ENCODE data around the gene PUSL1. TPM values are rescaled to one million over a fixed set of nuclear protein-coding genes. Genes with fewer than 3 reads are reported as not detected.

The PUSL1 gene
- total and polyA plus RNA-seq, 2 of the 13 experiments (the other 11 are each of a cell fraction or from before 2014, with no cell fraction given): 8.3 to 22.2 TPM

GRCh38 chr1:1315435-1315954 is 7.1 kb downstream of the PUSL1 start:
- Histone ChIP-seq H3K9me3 (ENCODE audit: low read length) (no peaks in the 10 kb centered on the region), H3K9ac (ENCODE audit: insufficient read depth, low read depth, low read length) (no peak overlapping the region), H3K27me3 (ENCODE audit: control insufficient read depth in 1 of 2, insufficient read depth in 2 of 2, low read length in 2 of 2) (no peaks in the 10 kb centered on the region), H3K4me1 (ENCODE audit: insufficient read depth, low read length) (peaks cover 6% of the 10 kb centered on the region; the same call in 1 of the 2 replicates), H4K20me1 (ENCODE audit: insufficient read depth, low read length) (peaks cover 5% of the 10 kb centered on the region; the same call in 1 of the 2 replicates), H3K4me2 (ENCODE audit: low read depth, low read length) (no peak overlapping the region), H3K79me2 (ENCODE audit: insufficient read depth, low read length) (peaks cover 9% of the 10 kb centered on the region), H3K27ac (ENCODE audit: extremely low read length, insufficient read depth, low read length) (no peak overlapping the region), H3K36me3 (replicated peaks in 1 of 2; ENCODE audit: control insufficient read depth in 1 of 2, insufficient read depth in 2 of 2, low read length in 2 of 2) (peaks cover 20 to 61% of the 10 kb centered on the region in 2 experiments; a peak in 4 of 5 replicates), H3K4me3 (replicated peaks in 1 of 3; ENCODE audit: insufficient read depth in 1 of 3, low read depth in 2 of 3, low read length in 3 of 3) (no peak overlapping the region), H2AFZ (ENCODE audit: low read length) (no peak overlapping the region)
- WGBS (ENCODE audit: low lambda C conversion rate): 95% methylated on average over 24 of the region's 26 CpGs
- ChIA-PET POLR2A (interaction anchor here (0.9 kb wide), 1 partner anchor 10 kb away, joined by 3 read pairs; no protein-coding TSS in a partner anchor), CTCF (ENCODE audit: low intra/inter-chr PET ratio, low total read pairs) (no interaction called here)
- DNase-seq (ENCODE audit: low spot score): no peak
- FAIRE-seq: no peak
- no peak for ATAC-seq
- in situ Hi-C loops (cut with HindIII; ENCODE audit: extremely low pct_ligation_motif_present, low pct_unique_long_range_greater_than_20kb) (no loop called here), intact Hi-C loops (cut with micrococcal nuclease; ENCODE audit: unreplicated experiment) (no loop called here)
- BruUV-seq (replicated peaks): no TSS peak
- no peak for TF ChIP-seq ERF (CRISPR knock-in tag; IDR thresholded peaks at IDR 0.05)
- TF ChIP-seq FOXA3 (CRISPR knock-in tag; IDR thresholded peaks at IDR 0.05): no peak
- TF ChIP-seq, protein P1, sequence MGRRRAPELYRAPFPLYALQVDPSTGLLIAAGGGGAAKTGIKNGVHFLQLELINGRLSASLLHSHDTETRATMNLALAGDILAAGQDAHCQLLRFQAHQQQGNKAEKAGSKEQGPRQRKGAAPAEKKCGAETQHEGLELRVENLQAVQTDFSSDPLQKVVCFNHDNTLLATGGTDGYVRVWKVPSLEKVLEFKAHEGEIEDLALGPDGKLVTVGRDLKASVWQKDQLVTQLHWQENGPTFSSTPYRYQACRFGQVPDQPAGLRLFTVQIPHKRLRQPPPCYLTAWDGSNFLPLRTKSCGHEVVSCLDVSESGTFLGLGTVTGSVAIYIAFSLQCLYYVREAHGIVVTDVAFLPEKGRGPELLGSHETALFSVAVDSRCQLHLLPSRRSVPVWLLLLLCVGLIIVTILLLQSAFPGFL (CRISPR knock-in tag; IDR thresholded peaks at IDR 0.05): no peak
- TF ChIP-seq, protein P2, sequence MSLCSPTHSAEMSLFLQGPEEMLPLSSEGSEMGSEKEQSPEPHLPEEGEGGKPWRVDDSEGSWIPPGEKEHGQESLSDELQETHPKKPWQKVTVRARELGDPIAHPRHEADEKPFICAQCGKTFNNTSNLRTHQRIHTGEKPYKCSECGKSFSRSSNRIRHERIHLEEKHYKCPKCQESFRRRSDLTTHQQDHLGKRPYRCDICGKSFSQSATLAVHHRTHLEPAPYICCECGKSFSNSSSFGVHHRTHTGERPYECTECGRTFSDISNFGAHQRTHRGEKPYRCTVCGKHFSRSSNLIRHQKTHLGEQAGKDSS (CRISPR knock-in tag; IDR thresholded peaks at IDR 0.05; ENCODE audit: borderline replicate concordance, low read depth): no peak
- TF ChIP-seq, protein P3, sequence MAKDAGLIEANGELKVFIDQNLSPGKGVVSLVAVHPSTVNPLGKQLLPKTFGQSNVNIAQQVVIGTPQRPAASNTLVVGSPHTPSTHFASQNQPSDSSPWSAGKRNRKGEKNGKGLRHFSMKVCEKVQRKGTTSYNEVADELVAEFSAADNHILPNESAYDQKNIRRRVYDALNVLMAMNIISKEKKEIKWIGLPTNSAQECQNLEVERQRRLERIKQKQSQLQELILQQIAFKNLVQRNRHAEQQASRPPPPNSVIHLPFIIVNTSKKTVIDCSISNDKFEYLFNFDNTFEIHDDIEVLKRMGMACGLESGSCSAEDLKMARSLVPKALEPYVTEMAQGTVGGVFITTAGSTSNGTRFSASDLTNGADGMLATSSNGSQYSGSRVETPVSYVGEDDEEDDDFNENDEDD (CRISPR knock-in tag; IDR thresholded peaks at IDR 0.05; ENCODE audit: borderline replicate concordance): no peak
- TF ChIP-seq, protein P4, sequence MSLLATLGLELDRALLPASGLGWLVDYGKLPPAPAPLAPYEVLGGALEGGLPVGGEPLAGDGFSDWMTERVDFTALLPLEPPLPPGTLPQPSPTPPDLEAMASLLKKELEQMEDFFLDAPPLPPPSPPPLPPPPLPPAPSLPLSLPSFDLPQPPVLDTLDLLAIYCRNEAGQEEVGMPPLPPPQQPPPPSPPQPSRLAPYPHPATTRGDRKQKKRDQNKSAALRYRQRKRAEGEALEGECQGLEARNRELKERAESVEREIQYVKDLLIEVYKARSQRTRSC (CRISPR knock-in tag; IDR thresholded peaks at IDR 0.05; ENCODE audit: low read depth): no peak
- TF ChIP-seq, protein P5, sequence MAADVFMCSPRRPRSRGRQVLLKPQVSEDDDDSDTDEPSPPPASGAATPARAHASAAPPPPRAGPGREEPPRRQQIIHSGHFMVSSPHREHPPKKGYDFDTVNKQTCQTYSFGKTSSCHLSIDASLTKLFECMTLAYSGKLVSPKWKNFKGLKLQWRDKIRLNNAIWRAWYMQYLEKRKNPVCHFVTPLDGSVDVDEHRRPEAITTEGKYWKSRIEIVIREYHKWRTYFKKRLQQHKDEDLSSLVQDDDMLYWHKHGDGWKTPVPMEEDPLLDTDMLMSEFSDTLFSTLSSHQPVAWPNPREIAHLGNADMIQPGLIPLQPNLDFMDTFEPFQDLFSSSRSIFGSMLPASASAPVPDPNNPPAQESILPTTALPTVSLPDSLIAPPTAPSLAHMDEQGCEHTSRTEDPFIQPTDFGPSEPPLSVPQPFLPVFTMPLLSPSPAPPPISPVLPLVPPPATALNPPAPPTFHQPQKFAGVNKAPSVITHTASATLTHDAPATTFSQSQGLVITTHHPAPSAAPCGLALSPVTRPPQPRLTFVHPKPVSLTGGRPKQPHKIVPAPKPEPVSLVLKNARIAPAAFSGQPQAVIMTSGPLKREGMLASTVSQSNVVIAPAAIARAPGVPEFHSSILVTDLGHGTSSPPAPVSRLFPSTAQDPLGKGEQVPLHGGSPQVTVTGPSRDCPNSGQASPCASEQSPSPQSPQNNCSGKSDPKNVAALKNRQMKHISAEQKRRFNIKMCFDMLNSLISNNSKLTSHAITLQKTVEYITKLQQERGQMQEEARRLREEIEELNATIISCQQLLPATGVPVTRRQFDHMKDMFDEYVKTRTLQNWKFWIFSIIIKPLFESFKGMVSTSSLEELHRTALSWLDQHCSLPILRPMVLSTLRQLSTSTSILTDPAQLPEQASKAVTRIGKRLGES (CRISPR knock-in tag; IDR thresholded peaks at IDR 0.05; ENCODE audit: borderline replicate concordance): no peak
- TF ChIP-seq EEA1 (CRISPR knock-in tag; IDR thresholded peaks at IDR 0.05; ENCODE audit: borderline replicate concordance): no peak
- TF ChIP-seq, protein P6, sequence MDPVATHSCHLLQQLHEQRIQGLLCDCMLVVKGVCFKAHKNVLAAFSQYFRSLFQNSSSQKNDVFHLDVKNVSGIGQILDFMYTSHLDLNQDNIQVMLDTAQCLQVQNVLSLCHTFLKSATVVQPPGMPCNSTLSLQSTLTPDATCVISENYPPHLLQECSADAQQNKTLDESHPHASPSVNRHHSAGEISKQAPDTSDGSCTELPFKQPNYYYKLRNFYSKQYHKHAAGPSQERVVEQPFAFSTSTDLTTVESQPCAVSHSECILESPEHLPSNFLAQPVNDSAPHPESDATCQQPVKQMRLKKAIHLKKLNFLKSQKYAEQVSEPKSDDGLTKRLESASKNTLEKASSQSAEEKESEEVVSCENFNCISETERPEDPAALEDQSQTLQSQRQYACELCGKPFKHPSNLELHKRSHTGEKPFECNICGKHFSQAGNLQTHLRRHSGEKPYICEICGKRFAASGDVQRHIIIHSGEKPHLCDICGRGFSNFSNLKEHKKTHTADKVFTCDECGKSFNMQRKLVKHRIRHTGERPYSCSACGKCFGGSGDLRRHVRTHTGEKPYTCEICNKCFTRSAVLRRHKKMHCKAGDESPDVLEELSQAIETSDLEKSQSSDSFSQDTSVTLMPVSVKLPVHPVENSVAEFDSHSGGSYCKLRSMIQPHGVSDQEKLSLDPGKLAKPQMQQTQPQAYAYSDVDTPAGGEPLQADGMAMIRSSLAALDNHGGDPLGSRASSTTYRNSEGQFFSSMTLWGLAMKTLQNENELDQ (CRISPR knock-in tag; IDR thresholded peaks at IDR 0.05; ENCODE audit: borderline replicate concordance): no peak
- no peak for TF ChIP-seq ZNF160 (CRISPR knock-in tag; IDR thresholded peaks at IDR 0.05)
- TF ChIP-seq, protein P7, sequence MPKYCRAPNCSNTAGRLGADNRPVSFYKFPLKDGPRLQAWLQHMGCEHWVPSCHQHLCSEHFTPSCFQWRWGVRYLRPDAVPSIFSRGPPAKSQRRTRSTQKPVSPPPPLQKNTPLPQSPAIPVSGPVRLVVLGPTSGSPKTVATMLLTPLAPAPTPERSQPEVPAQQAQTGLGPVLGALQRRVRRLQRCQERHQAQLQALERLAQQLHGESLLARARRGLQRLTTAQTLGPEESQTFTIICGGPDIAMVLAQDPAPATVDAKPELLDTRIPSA (CRISPR knock-in tag; IDR thresholded peaks at IDR 0.05; ENCODE audit: borderline replicate concordance): no peak
- no peak for TF ChIP-seq HCFC1 (IDR thresholded peaks at IDR 0.05; ENCODE audit: low read depth, low read length)
- no peak for TF ChIP-seq ZNF839 (CRISPR knock-in tag; IDR thresholded peaks at IDR 0.05; ENCODE audit: borderline replicate concordance)

All from HepG2 (cell line).